LHCN-M2 (cell line): ENCODE measurements around the gene PDK4. TPM values are rescaled to one million over a fixed set of nuclear protein-coding genes. Genes with fewer than 3 reads are reported as not detected.
A peak's percentile ranks its signal among the peaks of the same experiment; 100 is the strongest.

Source experiments
- DNase-seq: peaks from one replicate; pipeline ENCODE4 v3.0.0-alpha.2; 2012; ENCODE audit warnings: low read depth
- polyA plus RNA-seq: library from polyadenylated mRNA; unstranded; fragments of >200 nt; gene quantifications from one replicate; pipeline ENCODE4 v1.2.1, GENCODE V29; 2012; ENCODE audit warnings: missing spikeins
- total RNA-seq: library from RNA; depleted of rRNA; stranded (reverse); fragments of >200 nt; gene quantifications from 2 replicates; pipeline ENCODE4 v1.2.3, GENCODE V29; 2014; rRNA removed

The PDK4 gene
- 0.45 and 0.46 TPM in 2 replicates for total RNA-seq
- polyA plus RNA-seq, result 0.09 TPM

DNA sequence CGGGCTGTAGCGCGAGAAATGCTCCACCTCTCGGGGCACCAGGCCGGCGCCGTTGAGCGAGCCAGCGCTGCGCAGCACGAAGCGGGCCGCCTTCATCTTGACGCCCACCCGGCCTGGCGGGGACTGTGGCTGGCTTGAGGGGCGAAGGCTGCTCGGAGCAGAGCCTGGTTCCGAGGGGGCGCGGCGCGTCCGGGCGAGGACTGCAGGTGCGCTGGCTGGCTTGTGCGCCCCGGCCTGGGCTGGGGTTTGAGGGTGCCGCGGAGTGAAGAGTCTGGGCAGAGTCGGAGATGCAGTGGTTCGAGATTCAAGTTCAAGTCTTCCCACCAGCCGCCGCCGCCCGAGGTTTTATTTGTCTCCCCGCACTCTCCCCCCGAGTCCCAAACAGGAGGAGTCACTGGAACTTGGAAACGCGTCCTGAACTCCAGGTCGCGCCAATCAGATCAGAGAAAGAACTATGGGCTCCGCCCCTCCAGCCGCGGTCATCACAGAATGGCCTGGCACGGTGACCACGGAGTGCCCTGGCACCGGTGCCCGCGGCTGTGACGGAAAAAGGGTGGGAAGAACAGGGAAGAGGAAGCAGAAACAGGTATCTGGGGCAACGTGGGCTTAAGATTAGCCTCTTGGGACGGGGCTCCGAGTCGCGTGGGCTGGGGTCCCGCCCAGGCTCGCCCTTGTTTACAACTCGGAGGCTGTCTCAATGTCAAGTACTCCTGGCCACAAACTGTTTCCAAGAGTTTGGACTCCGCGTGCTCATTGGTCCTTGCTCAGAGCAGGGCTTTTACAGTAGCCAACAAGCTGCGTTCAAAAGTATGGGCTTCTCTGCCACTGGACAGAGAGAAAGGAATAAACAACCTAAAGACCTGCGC is at the start of gene PDK4:
Gene PDK4, minus strand, starts transcription at position 319 of the 866 bp plus-strand sequence. Its CDS starts 223 bp downstream, at position 96.
- DNase-seq, result peak; percentile 70

DNA sequence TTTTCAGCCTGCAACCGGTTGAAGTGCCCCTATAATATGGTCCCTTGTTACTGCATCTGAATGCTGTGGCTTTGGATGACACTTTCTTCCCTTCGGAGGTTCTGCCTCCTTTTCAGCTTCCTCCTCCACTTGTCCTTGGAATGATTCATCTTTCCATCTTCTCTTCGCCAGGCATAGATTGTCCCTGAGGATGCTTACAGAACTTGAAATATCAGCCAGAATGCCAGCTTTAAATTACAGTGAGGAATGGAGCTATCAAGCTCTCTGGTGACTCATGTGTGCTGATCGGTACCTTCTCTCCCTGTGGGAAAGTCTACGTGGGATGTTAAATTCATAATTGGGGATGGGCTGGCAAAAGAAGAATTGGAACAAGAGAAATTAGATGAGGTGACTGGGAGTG is 45.9 kb upstream of the PDK4 start:
- no peak for DNase-seq

DNA sequence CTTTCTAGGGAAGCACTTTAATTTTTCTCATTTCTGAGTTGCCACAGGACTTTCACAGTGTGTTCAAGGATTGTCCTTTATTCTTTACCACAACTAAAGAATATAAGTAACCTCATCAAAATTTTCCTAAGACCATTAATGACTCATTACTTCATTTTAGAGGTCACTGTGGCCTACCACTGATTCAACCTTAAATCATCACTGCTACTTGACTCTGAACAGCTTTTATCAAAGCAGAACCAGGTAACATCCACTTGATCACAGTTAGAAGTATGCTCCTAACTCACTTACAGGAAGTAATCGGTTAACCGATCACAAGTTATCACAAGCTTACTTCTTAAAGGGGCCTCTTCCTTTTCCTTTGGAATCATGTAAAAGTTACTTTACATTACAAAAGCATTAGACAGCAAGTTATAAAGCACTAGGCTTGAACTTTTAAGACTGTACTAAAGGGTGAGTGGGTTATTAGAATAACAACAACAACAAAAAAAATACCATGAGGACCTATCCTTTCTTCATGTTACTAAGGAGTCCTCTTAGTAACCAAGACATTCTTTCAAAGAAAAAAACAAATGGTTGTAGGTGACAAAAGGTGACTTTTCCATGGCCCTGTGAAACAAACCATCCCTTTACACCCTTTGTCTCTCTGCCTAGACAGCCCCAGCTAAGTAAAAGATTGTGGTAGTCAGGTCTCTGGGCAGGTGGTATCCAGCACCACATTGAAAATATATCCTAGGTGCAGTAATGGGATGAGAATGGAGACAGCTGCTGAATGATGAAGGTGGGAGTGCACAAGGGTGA is 40.0 kb upstream of the PDK4 start:
- peak; percentile 64 for DNase-seq

DNA sequence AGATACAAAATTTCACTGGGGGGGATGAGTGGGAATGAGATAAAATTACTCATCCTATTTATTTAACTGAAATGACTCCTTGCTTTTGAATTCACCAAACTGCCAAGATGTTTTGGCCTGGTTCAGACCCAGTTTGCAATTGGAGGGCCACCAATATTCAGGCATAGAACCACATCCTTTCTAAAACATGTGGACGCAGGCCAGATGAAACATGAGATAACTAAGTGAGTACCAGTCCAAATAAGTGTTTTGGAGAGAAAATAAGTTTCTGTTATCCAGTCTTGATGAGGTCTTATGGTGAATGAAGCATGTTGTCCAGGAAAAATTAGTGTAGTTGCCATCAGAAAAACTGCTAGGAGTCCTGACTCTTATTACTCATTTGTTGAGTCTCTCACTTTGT is 36.3 kb upstream of the PDK4 start:
- DNase-seq, result peak; percentile 78

DNA sequence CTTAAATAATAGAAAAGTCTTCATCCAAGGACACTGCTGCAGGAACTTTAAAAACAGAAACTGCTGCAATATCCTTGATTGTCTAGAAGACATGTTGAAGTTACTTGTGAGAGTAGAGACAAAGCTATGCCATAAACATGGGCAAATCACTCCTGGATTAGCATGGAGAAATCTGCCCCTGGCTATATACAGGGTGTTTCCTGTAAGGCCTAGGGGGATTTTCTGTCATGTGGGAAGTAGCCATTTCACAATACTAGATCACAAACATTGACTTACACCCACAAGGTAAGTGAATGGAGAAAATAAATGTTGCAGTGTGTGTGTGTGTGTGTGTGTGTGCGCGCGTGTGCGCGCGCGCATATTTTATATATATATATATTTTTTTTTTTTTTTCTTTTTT is 35.2 kb upstream of the PDK4 start:
- DNase-seq, result no peak

DNA sequence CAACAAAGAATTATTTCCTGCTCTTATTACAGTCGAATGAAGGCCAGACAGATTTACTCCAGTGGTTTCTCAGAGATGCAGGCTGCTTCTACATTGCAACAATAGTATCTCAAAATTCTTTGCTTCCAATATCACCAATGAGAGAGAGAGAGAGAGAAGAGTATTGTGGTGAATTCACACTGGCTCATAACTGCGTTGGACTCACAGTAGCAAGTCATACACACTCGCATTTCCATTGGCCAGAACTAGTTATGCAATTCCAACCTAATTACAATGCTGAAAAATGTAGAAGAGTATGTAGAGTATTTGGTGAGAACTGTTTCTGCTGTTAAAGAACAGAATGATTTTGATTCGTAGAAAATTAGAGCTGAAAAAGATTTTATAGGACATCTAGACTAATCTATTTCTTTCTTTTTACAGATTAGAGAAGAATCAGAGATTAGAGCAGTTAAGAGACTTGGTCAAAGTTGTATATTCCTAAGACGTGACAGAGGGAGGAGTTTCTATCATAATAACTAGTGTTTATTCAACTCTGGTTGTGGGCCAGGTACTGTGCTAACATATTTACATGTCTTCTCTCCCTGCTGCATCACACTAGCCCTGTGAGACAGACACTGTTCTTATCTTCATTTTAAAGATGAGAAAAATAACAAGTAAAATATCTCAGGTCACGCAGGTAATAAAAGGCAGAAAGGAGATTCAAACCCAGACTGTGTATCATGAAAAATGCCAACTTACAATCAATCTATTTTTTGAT is 34.6 kb upstream of the PDK4 start:
- DNase-seq, result no peak

DNA sequence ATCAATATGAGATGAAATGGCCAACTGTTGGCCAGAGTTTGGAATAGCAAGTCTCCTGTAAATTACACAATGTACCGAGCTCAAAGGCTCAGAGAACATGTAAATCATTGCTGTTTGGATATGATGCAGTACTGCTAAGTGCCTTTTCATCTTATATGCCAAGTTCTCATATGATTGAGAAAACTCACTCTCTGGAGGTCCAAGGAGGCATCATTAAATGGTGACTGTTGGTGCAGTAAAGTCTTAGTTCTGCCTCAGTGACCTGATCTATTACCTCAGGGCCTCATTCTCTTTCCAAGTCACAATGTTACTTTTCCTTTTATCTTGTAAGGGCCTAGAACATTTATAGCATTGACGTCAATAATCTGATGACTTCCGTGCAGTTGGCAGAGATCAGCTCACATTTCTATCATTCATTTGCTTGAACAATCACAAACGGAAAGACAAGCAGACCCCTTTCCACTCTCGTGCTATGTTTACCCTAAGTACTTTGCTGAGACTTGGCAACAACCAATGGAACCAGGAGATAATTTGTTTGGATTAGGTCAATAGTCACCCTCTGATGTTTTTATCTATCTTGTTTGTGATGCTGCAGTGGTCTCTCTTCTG is 32.6 kb upstream of the PDK4 start:
- peak; percentile 80 for DNase-seq

DNA sequence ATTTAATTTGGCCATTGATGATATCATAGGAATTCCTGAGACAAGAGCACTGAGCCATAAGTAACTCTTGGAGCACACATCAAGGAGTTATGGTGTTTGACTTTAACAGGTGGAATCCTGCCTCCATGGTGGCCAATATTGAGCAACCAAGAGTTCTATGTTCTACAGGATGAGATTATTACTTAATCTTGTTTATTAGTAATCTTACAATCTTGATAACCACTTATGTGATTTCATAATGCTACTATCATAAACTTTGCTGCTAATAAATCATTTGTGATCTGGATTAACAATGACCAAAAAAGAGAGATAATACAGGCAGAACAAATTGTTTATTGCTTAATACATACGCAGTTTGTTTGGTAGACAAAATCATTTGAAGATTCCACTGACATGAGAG is 27.5 kb upstream of the PDK4 start:
- no peak for DNase-seq

DNA sequence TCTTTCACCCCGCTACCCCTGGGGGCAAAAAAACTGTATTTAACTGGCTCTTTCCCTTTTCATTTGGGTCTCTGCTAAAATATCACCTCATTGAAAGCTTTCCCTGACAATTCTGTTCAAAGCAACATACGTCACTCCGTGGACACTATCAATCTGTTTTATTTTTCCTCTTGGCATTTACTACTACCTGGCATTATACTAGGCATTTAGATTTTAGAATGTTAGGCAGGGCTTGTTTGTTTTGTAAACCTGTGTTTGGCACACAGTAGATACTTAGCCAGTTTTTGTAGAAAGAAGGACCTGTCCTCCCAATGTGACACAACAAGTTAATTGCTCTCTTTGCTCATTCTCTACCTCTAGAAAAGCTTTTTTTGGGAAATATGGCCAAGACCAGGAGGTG is 26.5 kb upstream of the PDK4 start:
- DNase-seq, result no peak

DNA sequence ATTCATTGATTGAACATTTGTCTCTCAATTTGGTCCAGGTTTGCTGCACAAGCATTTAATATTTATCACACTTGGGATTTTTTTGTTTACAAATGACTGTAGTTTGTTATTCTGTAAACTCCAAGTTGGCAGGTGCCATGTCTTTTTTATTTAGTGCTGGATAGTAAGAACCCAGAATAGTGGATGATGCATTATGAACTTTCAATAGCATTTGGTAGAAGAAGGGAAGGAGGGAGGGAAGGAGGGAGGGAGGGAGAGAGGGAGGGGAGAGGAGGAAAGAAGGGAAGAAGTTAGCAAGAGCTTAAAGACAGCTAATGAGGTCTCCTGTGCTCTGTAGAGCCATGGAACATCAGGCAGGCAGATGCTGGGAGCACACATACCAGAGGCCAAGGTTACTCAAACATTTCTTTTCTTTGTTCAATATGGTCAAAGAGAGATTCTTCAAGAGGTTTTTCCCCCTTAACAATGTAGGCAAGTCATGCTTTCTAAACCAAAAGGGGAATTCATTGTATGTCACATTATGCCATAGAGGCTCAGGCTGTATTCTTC is 25.8 kb upstream of the PDK4 start:
- no peak for DNase-seq

DNA sequence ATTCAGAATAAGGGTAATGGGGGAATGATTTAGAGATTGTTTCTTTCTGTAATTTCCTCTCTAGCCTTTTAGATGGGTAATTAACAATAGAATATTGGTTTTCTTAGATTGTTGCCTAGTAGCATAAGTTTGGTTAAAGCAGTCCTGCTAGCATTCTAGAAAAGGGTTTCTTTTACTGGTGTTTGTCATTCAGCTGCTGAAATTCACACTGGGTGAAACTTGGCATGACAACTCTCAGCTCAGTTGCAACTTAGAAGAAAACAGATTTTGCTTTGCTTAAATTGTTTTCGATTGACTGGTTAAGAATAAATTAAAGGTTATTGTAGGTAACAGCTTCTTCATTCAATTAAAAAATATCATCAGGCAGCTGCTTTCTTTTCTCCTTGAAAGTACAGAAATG is 25.1 kb upstream of the PDK4 start:
- DNase-seq, result no peak

DNA sequence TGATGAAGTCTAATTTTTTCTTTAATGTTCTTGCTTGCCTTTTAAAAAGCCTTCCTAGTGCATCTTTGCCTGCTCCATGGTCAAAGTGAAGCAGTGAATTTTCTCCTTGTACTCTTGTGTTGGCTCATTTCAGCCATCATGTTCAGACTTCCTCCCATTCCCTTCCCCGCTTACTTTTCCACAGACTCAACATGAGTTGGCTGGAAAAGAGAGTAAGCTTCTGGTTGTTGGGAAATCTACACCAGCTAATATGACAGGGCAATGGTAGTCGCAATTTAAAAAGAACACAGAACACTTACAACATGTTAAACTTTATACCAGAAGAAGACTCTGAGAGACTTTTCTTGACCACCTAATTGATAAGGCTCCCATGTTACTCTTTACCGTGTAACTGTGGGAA is 24.3 kb upstream of the PDK4 start:
- DNase-seq, result no peak

DNA sequence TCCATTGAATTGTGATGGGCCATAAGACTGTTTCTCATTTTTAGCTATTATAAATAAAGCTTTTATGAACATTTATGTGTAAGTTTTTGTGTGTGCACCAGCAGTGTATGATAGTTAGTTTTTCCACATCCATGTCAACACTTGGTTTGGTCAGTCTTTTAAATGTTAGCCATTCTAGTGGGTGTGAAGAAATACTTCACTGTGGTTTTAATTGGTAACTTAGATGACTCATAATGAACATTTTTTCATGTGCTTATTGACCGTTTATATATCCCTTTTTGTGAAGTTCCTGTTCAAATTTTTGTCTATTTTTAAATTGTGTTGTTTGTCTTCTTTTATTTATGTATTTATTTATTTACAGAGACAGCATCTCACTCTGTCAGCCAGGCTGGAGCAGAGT is 23.6 kb upstream of the PDK4 start:
- no peak for DNase-seq

DNA sequence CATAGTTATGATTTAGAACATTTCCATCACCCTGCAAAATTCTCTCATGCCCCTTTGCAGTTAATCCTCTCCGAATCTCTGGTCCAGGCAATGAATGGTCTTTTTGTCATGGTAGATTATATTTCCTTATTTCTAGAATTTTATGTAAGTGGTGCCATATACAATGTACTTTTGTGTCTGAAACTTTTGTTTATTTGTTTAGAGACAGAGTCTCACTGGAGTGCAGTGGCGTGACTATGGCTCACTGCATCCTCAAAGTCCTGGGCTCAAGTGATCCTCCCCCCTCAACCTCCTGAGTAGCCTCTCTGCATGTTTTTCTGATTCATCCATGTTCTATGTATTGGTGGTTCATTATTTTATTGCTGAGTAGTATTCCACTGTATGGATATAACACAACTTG is 23.2 kb upstream of the PDK4 start:
- no peak for DNase-seq

DNA sequence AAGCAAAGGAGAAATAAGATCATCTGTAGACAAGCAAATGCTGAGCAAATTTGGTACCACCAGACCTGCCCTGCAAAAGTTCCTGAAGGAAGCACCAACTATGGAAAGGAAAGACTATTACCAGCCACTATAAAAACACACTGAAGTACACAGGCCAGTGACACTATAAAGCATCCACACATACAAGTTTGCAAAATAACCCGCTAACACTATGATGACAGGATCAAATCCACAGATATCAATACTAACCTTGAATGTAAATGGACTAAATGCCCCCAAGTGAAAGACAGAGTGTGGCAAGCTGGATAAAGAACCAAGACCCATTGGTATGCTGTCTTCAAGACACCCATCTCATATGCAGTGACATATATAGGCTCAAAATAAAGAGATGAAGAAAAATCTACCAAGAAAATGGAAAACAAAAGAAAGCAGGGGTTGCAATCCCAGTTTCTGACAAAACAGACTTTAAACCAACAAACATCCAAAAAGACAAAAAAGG is 18.2 kb upstream of the PDK4 start:
- no peak for DNase-seq

DNA sequence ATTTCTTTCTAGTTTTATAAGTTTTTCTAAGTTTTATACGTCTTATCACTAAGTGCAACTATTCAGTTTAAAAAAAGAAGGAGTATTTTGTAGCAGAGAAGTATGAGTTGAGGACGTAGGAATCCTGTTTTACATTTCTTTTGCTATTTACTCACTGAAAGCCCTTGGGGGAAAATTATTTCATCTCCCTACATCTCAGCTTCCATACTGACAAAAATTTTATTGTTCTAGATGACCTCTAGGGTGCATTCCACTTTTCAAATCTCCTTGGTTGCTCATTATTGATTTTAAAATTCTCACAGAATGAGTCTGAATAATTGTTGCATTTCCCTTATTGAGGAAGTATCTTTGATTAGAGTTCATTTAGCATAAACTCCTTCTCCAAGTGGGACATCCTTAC is 14.9 kb upstream of the PDK4 start:
- no peak for DNase-seq

DNA sequence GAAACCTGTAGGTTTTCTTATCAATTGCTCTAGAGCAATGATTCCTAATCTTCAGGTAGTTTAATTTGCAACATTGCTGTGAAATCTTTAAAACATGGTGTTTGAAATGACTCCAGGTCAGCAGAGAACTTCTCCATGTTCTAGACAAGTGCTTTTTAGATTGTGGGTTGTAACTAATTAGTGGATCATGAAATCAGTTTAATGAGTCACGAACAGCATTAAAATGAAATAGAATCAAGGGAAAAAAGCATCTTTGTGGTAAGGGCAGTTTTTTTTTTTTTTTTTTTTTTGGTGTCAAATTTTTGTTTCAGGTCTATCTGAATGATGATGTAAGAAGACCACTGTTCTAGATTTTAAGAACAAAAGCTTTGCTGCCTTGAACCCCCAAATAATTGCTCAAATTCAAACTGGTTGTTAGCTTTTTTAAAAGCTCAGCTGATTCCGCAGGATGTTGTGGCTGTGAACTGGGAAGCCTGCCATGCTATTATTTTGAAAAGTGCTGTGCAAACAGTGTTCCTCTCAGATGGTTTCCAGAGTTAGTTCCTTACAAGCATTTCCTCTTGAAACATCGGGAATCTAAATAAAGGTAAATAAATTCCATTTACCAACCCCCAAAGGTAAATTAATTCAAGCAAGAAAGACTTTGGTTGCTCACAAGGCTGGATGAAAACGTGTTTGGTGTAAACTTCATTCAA is 13.1 kb upstream of the PDK4 start:
- peak; percentile 51 for DNase-seq

DNA sequence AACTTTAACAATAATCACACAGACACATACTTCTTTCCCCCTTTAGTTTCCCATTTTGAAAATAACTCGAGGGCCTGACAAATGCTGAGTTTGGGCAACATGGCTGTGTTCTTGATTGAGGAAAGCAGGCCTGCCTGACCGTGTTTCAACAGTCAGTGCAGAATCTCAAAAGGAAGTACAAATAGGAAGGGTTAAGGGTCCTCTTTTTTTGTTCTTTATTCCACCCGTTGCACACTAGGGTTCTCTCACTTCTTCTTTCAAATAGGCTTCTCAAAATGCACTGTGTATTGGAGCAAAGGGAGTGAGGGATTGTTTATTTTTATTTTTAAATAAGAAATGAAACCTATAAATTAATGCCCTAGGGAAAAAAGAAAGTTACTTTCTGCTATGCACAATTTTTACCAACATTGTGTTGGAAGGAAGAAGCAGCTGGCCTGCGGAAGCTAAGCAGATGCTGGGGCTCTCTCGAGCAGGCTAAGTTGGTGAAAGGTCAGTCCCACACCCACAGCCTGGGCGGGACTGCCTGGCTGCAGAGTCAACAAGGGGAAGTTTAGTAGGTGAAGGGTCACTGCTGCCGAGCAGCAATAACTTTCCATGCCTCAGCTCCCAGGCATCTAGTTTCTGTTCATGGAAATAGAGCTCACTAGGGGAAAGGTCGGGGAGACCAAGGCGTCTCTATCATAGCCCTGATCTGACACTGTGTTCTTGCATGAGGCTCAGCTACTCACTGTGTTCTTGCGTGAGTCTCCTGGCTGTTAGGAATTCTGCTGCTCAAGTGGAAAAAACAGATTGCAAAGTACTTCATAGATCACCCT is 12.2 kb upstream of the PDK4 start:
- DNase-seq, result peak; percentile 98

DNA sequence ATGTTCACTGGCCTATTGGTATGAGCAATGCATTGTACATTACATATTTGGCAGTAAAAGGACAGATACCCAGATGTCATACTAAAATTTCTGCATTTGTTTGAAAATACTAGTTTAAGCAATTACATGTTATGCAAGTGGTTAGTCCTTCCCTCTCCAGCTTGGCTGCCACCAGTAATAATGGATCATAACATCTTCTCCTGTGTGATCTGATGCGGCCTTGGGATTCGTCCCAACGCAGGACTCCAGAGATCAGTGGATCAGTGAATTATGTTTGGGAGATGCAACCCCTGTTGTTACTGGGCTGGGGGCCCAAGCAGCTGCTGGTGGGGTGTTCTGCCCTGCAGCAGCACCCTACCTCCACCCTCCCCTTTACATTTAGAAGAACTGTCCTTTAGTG is 11.2 kb upstream of the PDK4 start:
- DNase-seq, result no peak

DNA sequence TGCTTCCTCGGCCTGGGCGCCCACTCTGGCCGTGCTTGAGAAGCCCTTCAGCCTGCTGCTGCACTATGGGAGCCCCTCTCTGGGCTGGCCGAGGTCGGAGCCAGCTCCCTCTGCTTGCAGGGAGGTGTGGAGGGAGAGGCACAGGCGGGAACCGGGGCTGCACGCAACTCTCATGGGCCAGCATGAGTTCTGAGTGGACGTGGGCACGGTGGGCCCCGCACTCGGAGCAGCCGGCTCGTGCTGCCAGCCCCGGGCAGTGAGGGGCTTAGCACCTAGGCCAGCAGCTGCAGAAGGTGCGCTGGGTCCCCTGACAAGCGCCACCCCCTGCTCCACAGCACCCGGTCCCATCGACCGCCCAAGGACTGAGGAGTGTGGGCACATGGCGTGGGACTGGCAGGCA is 9.0 kb upstream of the PDK4 start:
- DNase-seq, result no peak
